CD4-positive, alpha-beta T cell treated with Interleukin-2 at 100 ng/mL for 4 hours (primary cell): ENCODE results near the gene HSPA5.
"Not testable (repeated sequence)": the region's sequence is repeated elsewhere in the genome, so short reads cannot be mapped to it uniquely, and the experiment has no call there.

Experiments used
- DNase-seq: peaks from one replicate; pipeline ENCODE4 v3.0.0-alpha.2; 2020; ENCODE audit warnings: low spot score

HSPA5 gene

GRCh38 chr9:125241863-125242739 lies 958 bp upstream of the HSPA5 start:
- no peak for DNase-seq

DNA sequence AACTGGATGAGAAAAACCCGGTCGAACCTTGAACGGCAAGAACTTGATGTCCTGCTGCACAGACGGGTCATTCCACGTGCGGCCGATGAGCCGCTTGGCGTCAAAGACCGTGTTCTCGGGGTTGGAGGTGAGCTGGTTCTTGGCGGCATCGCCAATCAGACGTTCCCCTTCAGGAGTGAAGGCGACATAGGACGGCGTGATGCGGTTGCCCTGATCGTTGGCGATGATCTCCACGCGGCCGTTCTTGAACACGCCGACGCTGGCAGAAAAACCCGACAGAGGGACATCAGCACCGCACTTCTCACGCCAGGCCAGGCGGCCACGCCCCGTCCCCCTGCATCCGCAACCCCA lies 519 bp downstream of the HSPA5 start:
- peak; percentile 26 for DNase-seq

- no peak for DNase-seq
Observed at GRCh38 chr9:125239631-125240597, 1.2 kb downstream of the HSPA5 start.

DNA sequence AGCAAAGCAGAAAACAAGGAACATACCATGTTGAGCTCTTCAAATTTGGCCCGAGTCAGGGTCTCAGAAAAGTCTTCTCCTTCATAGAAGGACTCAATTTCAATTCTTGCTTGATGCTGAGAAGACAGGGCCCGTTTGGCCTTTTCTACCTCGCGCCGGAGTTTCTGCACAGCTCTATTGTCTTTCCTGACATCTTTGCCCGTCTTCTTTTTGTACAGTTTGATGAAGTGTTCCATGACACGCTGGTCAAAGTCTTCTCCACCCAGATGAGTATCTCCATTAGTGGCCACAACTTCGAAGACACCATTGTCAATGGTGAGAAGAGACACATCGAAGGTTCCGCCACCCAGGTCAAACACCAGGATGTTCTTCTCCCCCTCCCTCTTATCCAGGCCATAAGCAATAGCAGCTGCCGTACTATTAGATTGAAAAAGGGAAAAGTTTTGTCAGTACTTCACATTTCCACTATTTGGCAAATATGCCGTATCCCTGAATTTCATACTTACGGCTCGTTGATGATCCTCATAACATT lies 2.2 kb downstream of the HSPA5 start:
- no peak for DNase-seq

- DNase-seq: no peak
Observed at GRCh38 chr9:125238127-125238914, 2.8 kb downstream of the HSPA5 start.

DNA sequence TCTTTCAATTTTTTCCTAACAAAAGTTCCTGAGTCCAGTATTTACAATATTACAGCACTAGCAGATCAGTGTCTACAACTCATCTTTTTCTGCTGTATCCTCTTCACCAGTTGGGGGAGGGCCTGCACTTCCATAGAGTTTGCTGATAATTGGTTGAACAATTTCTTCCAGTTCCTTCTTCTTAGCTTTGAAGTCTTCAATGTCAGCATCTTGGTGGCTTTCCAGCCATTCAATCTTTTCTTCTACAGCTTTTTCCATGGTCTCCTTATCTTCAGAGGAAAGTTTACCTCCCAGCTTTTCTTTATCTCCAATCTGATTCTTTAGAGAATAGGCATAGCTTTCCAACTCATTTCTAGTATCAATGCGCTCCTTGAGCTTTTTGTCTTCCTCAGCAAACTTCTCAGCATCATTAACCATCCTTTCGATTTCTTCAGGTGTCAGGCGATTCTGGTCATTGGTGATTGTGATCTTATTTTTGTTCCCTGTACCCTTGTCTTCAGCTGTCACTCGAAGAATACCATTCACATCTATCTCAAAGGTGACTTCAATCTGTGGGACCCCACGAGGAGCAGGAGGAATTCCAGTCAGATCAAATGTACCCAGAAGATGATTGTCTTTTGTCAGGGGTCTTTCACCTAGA lies 4.5 kb downstream of the HSPA5 start:
- not testable (repeated sequence) for DNase-seq

DNA sequence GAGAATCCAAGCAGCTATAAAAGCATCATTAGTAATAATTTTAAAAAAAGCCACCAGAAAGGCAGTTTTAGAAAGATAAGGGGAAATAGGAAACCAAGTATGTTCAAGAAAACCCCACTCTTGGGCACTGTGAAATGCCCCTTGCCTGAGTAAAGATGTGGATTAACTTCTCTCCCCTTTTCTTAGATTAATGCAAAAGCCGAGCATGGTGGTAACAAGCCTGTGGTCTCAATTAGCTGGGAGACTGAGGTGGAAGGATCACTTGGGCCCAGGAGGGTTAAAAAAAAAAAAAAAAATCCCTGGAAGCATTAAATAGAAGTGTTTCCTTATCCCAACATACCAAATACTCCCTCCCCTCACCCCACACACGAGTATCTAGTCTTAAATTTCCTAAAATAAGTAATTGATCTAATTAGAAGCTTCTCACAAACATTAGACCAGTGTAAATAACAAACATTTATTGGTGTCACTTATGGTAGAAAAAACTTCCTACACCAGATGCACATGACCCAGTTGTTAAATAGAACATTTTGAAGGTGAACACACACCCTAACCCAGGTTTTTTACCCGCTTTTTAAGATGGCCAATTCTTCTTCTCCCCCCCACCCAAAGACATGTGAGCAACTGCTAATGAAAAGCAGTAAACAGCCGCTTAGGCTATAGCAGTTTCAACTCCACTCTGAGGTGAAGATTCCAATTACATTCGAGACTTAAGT lies 5.2 kb downstream of the HSPA5 start:
- no peak for DNase-seq

GRCh38 chr9:125234099-125234498 lies 7.0 kb downstream of the HSPA5 start:
- DNase-seq: not testable (repeated sequence)

DNA sequence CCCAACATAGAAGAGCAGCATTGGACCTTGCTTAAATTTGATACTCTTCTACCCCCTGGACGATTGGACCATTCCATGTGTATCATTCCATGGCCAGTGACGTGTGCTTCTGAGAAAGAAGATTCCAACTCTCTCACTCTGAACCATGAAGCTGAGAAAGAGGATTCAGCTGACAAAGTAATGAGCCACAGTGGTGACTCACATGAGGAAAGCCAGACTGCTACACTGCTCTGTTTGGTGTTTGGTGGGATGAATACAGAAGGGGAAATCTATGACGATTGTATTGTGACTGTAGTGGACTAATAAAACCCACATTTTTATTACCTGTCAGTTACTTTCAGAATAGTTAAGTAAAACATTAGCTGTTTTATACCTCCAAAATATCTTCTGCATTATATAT lies 7.5 kb downstream of the HSPA5 start:
- DNase-seq: no peak

GRCh38 chr9:125227761-125228160 lies 13.4 kb downstream of the HSPA5 start:
- no peak for DNase-seq

DNA sequence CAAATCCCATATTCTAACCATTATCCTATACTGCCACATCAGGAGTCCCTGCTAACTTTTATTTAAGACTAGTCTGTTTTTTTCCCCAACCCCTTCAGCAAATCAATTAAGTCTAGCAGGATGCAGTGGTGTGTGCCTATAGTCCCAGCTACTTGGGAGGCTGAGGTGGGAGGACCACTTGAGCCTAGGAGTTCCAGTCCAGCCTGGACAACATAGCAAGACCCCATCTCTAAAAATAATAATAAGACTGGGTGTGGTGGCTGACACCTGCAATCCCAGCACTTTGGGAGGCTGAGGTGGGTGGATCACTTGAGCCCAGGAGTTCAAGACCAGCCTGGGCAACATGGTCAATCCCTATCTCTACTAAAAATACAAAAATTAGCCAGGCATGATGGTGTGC lies 16.3 kb downstream of the HSPA5 start:
- not testable (repeated sequence) for DNase-seq

- DNase-seq: no peak
Observed at GRCh38 chr9:125218621-125219020, 22.5 kb downstream of the HSPA5 start.

DNA sequence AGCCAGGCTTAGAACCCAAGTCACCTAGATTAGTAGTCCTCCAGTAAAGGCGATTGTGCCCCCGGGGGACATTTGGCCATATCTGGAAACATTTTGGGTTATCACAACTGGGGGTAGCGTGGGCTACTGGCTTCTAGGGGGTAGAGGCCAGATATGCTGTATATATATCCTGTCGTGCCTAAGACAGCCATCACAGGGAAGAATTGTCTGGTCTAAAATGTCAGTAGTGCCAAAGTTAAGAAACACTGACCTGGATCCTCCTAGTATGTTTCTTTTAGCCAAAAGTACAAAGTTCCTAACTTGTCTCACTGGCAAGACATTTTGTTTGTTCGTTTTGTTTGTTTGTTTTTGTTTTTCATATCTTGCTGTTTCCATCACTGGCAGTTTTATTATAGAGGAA lies 27.0 kb downstream of the HSPA5 start:
- no peak for DNase-seq

- DNase-seq: no peak
Observed at GRCh38 chr9:125204477-125204876, 36.7 kb downstream of the HSPA5 start.

DNA sequence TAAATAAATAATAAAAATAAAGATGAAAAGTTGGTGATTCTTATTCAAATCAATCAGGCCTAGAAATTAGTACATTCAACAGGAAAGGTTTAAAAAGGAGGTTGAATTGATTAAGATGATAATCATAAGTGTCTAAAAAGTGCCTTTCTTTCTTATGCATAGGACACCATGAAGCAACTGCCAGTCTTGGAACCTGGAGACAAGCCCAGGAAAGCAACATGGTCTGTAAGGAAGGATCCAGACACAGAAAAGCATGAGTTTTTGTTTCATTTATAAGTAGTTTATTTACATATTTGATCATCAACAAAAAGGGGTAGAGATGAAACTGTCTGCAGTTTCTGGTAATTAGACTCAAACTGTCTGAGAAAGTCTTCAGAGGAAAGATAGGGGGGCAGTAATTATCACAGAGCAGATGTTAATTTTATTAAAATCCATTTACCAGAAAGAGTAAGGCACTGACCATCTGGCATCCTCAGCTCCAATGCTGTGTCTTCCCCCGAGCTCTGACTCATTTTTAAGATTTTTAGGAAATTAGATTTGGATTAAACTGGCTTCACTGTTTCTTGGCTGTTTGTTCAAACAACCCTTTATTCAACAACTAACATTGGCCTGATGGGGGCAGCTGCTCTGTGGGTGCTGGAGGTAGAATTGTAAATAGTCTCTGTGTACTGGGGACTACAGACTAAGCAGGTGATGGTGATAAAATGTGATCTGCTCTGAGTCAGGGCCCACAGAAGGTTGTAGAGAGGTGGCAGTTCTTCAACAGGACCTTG lies 38.1 kb downstream of the HSPA5 start:
- DNase-seq: no peak

- DNase-seq: peak; percentile 87
Observed at GRCh38 chr9:125200216-125201047, 40.7 kb downstream of the HSPA5 start, which contains the start of gene RABEPK. RABEPK (plus strand) TSS chr9:125200542; CDS start chr9:125203014, 2,472 bp downstream.

DNA sequence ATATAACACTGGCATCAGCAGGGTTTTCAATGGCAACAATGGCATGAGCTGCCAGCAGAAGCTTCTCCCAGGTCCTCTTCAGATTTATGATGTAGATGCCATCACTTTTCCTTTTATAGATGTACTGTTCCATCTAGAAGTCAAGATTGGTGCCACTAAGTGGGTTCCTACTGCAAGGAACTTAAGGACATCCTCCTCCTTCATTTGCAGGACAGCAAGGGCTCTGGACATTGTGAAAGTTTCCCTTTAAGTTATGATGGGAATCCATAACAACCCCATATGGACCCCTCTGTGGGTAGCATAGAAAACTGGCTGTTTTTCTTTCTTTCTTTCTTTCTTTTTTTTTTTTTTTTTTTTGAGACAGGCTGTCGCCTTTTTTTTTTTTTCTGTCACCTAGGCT lies 45.6 kb downstream of the HSPA5 start:
- not testable (repeated sequence) for DNase-seq

DNA sequence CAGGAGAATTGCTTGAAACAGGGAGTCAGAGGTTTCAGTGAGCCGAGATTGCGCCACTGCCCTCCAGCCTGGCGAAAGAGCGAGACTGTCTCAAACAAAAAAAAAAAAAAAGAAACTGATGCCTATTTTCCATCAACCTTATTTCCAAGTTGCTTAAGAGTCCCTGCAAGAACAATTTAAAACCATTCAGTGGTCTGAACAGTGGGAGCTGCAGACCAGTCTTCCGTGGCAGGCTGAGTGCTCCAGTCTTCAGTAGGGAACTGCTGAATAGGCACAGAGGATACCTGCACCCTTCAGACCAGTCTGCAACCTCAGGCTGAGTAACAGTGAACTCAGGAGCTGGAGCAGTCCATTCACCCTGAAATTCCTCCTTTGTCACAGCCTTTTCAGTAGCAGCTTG lies 46.7 kb downstream of the HSPA5 start:
- DNase-seq: not testable (repeated sequence)

DNA sequence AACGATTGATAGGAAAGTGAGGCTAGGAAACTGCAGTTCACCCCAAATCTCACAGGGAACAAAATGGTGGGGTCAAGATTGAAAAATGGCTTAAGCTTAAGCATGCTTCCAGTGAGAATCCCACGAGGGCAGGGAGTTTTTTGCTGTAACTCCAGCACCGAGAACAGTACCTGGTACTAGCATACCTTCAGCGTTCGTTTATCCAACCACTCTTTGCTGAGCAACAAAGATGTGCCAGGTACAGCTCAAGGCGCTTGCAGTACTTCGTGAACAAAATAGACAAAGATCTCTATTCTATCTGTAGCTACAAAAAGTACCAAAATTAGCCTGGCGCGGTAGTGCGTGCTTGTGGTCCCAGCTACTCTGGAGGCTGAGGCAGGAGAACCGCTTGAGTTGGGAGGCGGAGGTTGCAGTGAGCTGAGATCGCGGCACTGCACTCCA lies 50.8 kb downstream of the HSPA5 start:
- peak; percentile 6 for DNase-seq
